CD14-positive monocyte (primary cell): ENCODE measurements around the gene APC2. TPM values are rescaled to one million over a fixed set of nuclear protein-coding genes. Genes with fewer than 3 reads are reported as not detected.

Experiments used
- DNase-seq, 3 donors: peaks; one replicate each; pipeline ENCODE4 v3.0.0-alpha.2; 2011 to 2022
- H2AFZ ChIP-seq: 2 replicates; pipeline ENCODE4 v1.6.0; 2012; ENCODE audit warnings: mild to moderate bottlenecking, low read depth, low read length, inconsistent platforms; ENCODE audit not compliant: insufficient read depth, poor library complexity, severe bottlenecking
- H3K27ac ChIP-seq, 2 donors: 1 replicate in 1 of 2; 2 replicates in 1 of 2; pipeline ENCODE4 v1.5.1; 2012 to 2013; ENCODE audit warnings: low read length in 2 of 2, control low read depth in 1 of 2, inconsistent platforms in 1 of 2, low read depth in 1 of 2, mild to moderate bottlenecking in 1 of 2
- H3K27me3 ChIP-seq, 2 donors: one replicate each; pipeline versions ENCODE4 v1.6.0 to v1.6.1; 2011 to 2013; ENCODE audit warnings: low read length in 2 of 2; ENCODE audit not compliant: control insufficient read depth in 2 of 2, insufficient read depth in 2 of 2
- H3K36me3 ChIP-seq, 2 donors: replicated peaks in 1 of 2; 1 replicate in 1 of 2; 2 replicates in 1 of 2; pipeline versions ENCODE4 v1.5.1 to v1.6.1; 2012 to 2013; ENCODE audit warnings: low read length in 2 of 2, control low read depth in 1 of 2, inconsistent platforms in 1 of 2, mild to moderate bottlenecking in 1 of 2; ENCODE audit not compliant: insufficient read depth in 2 of 2, control insufficient read depth in 1 of 2
- H3K4me1 ChIP-seq, 2 donors: 1 replicate in 1 of 2; 2 replicates in 1 of 2; pipeline versions ENCODE4 v1.5.1 to v1.6.1; 2012 to 2013; ENCODE audit warnings: low read length in 2 of 2, control low read depth in 1 of 2, inconsistent platforms in 1 of 2, mild to moderate bottlenecking in 1 of 2, moderate library complexity in 1 of 2; ENCODE audit not compliant: insufficient read depth in 2 of 2, control insufficient read depth in 1 of 2
- H3K4me2 ChIP-seq: replicated peaks from 2 replicates; pipeline ENCODE3; 2012; ENCODE audit warnings: low read length, moderate library complexity, mild to moderate bottlenecking; ENCODE audit not compliant: poor library complexity, severe bottlenecking; ENCODE audit errors: extremely low read depth
- H3K4me3 ChIP-seq, 3 experiments: fragments of 200-600 bp in 1 of 3; sonication (generic) in 1 of 3; replicated peaks in 1 of 3; 1 replicate in 2 of 3; 2 replicates in 1 of 3; pipeline ENCODE4 v1.5.1; 2011 to 2013; ENCODE audit warnings: low read length in 3 of 3, mild to moderate bottlenecking in 3 of 3, control low read depth in 2 of 3, low read depth in 2 of 3, inconsistent platforms in 1 of 3, moderate library complexity in 1 of 3
- H3K79me2 ChIP-seq: 2 replicates; pipeline ENCODE4 v1.6.0; 2012; ENCODE audit warnings: mild to moderate bottlenecking, control low read depth, inconsistent platforms, low read length, moderate library complexity; ENCODE audit not compliant: insufficient read depth
- H3K9ac ChIP-seq: 2 replicates; pipeline ENCODE4 v1.6.0; 2017; ENCODE audit warnings: low read length, mild to moderate bottlenecking; ENCODE audit not compliant: insufficient read depth, poor library complexity, severe bottlenecking
- H3K9me3 ChIP-seq, 2 donors: replicated peaks in 1 of 2; 1 replicate in 1 of 2; 2 replicates in 1 of 2; pipeline versions ENCODE4 v1.5.1 to v1.6.1; 2012 to 2013; ENCODE audit warnings: low read length in 2 of 2, control low read depth in 1 of 2; ENCODE audit not compliant: control insufficient read depth in 1 of 2, insufficient read depth in 1 of 2
- H4K20me1 ChIP-seq: 2 replicates; pipeline ENCODE4 v1.6.0; 2012; ENCODE audit warnings: mild to moderate bottlenecking, low read length, control low read depth, moderate library complexity; ENCODE audit not compliant: insufficient read depth
- H3K27ac Mint-ChIP-seq, 7 donors: one replicate each; pipeline ENCODE4 v1.8.0; 2020; ENCODE audit warnings: mild to moderate bottlenecking in 7 of 7, mixed read lengths in 7 of 7, moderate library complexity in 6 of 7, inconsistent platforms in 2 of 7
- H3K27me3 Mint-ChIP-seq, 3 donors: one replicate each; pipeline ENCODE4 v1.8.0; 2021 to 2022; ENCODE audit warnings: low read depth in 3 of 3, mild to moderate bottlenecking in 3 of 3, mixed read lengths in 3 of 3, moderate library complexity in 3 of 3, inconsistent platforms in 1 of 3
- H3K36me3 Mint-ChIP-seq, 2 donors: one replicate each; pipeline ENCODE4 v1.8.0; 2020; ENCODE audit warnings: mixed read lengths in 2 of 2, inconsistent platforms in 1 of 2, mild to moderate bottlenecking in 1 of 2
- H3K4me1 Mint-ChIP-seq: one replicate; pipeline ENCODE4 v1.8.0; 2020; ENCODE audit warnings: mild to moderate bottlenecking, mixed read lengths
- H3K4me3 Mint-ChIP-seq, 2 donors: one replicate each; pipeline ENCODE4 v1.8.0; 2020; ENCODE audit warnings: mild to moderate bottlenecking in 2 of 2, mixed read lengths in 2 of 2, moderate library complexity in 1 of 2
- H3K9me3 Mint-ChIP-seq, 7 donors: one replicate each; pipeline ENCODE4 v1.8.0; 2020 to 2022; ENCODE audit warnings: mixed read lengths in 7 of 7, mild to moderate bottlenecking in 6 of 7, moderate library complexity in 6 of 7, inconsistent platforms in 2 of 7
- WGBS: methylation state at CpG from one replicate; pipeline ENCODE4 v1.1.5; 2013; ENCODE audit warnings: missing lambda C conversion rate; ENCODE audit not compliant: insufficient coverage; 5-methylcytosine and 5-hydroxymethylcytosine counted together
- intact Hi-C, 2 donors: fragments of 100-400 bp; cut with micrococcal nuclease; formaldehyde crosslinking; loops; one replicate each; pipeline versions ENCODE4 v1.15.0 to v1.15.1; 2023
- polyA plus RNA-seq, 3 donors: library from polyadenylated mRNA; depleted of rRNA in 1 of 3; unstranded in 2 of 3; stranded (reverse) in 1 of 3; fragments of 300-500 nt in 2 of 3; fragments of >200 nt in 1 of 3; fragmentation: Illumina TruSeq in 2 of 3; gene quantifications; 1 replicate in 2 of 3; 2 replicates in 1 of 3; pipeline ENCODE4 v1.2.3, GENCODE V29; 2012 to 2021
- TF ChIP-seq, protein P1 (sequence below): fragments of 200-600 bp; IDR thresholded peaks from one replicate; pipeline ENCODE4 v1.8.0; 2022; ENCODE audit warnings: antibody characterized with exemption, mild to moderate bottlenecking

APC2 gene
- polyA plus RNA-seq, 3 donors, result 0.04 TPM; not detected in 2

DNA sequence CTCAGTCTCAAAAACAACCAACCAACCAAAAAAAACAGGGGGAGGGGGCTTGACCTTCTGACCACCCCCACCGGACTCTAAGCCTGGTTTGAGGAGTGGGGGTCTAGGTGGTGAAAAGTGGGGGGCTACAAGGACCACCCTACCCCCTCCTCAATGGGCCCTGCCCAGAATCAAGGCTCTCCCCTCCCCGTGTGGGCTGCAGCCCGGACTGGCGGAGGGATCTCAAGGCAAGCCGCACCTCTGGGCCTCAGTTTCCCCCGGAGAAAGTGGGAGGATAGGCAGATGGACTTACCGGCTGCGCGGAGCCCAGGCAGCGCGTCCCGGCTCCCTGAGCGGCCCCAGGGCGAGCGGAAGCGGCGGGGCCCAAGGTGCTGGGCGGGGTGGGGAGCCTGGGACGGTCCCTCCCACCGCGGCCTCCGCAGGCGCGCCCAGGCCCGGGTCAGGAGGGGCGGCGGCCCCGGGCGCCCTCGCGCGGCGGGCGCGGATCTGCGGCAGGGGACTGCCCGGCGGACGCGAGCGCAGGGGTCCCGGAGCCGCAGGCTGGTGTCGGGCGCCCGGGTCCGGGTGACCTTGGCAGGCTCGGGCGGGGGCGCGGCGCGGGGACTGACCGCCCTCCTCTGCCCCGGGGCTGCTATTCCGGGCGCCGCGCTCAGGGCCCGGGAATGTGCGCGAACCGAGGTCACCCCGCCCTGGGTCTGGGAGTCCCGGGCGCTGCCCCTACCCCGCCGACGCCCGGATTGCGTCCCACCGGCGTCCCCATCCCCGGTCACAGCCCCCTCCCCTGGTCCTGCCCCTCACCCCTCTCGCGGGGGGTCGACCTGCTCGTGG is 63.0 kb downstream of the APC2 start, which contains the start of gene ADAMTSL5:
TSS of gene ADAMTSL5 (minus strand) at position 349 of the 828 bp plus-strand sequence. CDS start 2,076 bp downstream, outside the sequence.
- Mint-ChIP-seq H3K4me1 (peaks cover 10% of the 10 kb centered on the region), H3K27ac (no peak within 1 kb of the TSS), H3K9me3 (peaks cover 11 to 28% (median 23%) of the 10 kb centered on the region in 7 donors), H3K4me3 (peak within 1 kb of the TSS; percentile 48 to 72), H3K36me3 (peaks cover 1 to 2% of the 10 kb centered on the region in 2 donors), H3K27me3 (peaks cover 40 to 81% (median 61%) of the 10 kb centered on the region in 3 donors)
- Histone ChIP-seq H3K9me3 (peaks cover 14 to 17% of the 10 kb centered on the region in 2 donors), H3K4me3 (no peak within 1 kb of the TSS), H3K36me3 (no peaks in the 10 kb centered on the region), H3K27ac (no peak within 1 kb of the TSS), H3K4me2 (peak within 1 kb of the TSS; percentile 49), H3K4me1 (peaks cover 6 to 18% of the 10 kb centered on the region in 2 donors), H3K27me3 (peaks cover 2 to 53% of the 10 kb centered on the region in 2 donors), H3K79me2 (no peaks in the 10 kb centered on the region), H4K20me1 (no peaks in the 10 kb centered on the region), H3K9ac (peak within 1 kb of the TSS; percentile 15), H2AFZ (no peak within 1 kb of the TSS)
- DNase-seq, result no peak
- TF ChIP-seq, protein P1, sequence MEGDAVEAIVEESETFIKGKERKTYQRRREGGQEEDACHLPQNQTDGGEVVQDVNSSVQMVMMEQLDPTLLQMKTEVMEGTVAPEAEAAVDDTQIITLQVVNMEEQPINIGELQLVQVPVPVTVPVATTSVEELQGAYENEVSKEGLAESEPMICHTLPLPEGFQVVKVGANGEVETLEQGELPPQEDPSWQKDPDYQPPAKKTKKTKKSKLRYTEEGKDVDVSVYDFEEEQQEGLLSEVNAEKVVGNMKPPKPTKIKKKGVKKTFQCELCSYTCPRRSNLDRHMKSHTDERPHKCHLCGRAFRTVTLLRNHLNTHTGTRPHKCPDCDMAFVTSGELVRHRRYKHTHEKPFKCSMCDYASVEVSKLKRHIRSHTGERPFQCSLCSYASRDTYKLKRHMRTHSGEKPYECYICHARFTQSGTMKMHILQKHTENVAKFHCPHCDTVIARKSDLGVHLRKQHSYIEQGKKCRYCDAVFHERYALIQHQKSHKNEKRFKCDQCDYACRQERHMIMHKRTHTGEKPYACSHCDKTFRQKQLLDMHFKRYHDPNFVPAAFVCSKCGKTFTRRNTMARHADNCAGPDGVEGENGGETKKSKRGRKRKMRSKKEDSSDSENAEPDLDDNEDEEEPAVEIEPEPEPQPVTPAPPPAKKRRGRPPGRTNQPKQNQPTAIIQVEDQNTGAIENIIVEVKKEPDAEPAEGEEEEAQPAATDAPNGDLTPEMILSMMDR, result no peak
- WGBS, result 3% methylated on average over 76 of the region's 78 CpGs
- intact Hi-C loops, result loop anchor here in 1 of 2 donors (10.0 kb wide), 1 partner anchor 68 kb away; no protein-coding TSS in a partner anchor

DNA sequence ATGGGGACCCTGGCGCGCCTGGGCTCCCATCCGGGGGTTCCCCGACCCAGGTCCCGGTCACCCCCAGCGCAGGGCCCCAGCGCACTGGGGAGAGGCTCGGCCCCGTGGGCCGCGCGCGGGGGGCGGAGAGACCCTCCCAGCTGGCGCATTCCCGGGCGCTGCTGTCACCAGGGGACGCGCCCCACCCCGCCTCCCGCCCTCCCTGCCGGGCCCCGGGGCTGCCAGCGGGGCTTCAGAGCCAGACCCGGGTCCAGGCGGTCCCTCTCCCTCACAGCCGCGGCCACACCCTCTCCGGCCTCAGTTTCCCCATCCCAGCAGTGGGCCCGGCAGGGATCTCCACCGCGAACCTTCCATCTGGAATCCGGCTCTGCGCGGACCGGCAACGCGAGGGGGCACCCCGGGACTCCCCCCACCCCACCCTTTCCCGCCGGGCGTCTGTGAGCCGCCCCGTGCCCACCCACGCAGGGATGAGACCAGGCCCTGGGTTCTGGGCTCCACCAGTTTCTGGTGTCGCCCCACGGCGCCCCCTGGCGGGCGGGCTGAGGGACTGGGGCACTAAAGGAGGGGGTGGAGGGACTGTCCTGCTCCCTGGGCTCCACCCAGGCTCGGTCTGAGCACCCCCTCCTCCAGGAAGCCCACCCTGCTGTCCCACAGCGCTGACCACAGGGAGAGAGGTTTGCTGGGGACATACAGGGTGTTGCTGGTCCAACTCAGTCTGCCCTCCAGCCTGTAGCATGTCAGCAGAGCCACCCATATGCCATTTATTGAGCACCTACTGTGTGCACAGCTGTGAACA is 63.8 kb downstream of the APC2 start:
- Mint-ChIP-seq H3K4me1 (peaks cover 8% of the 10 kb centered on the region), H3K27ac (no peak overlapping the region), H3K9me3 (peaks cover 8 to 20% (median 18%) of the 10 kb centered on the region in 7 donors), H3K27me3 (peaks cover 38 to 78% (median 63%) of the 10 kb centered on the region in 3 donors), H3K4me3 (no peak overlapping the region), H3K36me3 (peaks cover under 1 to 2% of the 10 kb centered on the region in 2 donors)
- Histone ChIP-seq H4K20me1 (no peaks in the 10 kb centered on the region), H3K9ac (peak overlapping the region; percentile 15), H3K79me2 (no peaks in the 10 kb centered on the region), H2AFZ (no peak overlapping the region), H3K4me3 (no peak overlapping the region), H3K36me3 (no peaks in the 10 kb centered on the region), H3K27ac (no peak overlapping the region), H3K9me3 (peaks cover 12 to 14% of the 10 kb centered on the region in 2 donors), H3K4me2 (peak overlapping the region; percentile 49), H3K4me1 (peaks cover 4 to 11% of the 10 kb centered on the region in 2 donors), H3K27me3 (peaks cover 2 to 49% of the 10 kb centered on the region in 2 donors)
- WGBS, result 13% methylated on average over 38 of the region's 52 CpGs
- TF ChIP-seq, protein P1, result peak; percentile 78
- peak; percentile 34 to 50 (median 49) for DNase-seq
- intact Hi-C loops, result loop anchor here in 1 of 2 donors (10.0 kb wide), 1 partner anchor 69 kb away; no protein-coding TSS in a partner anchor
